Measurements from ENCODE around the gene BLVRA. TPM values are rescaled to one million over a fixed set of nuclear protein-coding genes. Genes with fewer than 3 reads are reported as not detected.
"Not testable (repeated sequence)": the region's sequence is repeated elsewhere in the genome, so short reads cannot be mapped to it uniquely, and the experiment has no call there.

BLVRA gene
- total RNA-seq, 1 donor from 2014 or later, result 39.9 TPM

DNA sequence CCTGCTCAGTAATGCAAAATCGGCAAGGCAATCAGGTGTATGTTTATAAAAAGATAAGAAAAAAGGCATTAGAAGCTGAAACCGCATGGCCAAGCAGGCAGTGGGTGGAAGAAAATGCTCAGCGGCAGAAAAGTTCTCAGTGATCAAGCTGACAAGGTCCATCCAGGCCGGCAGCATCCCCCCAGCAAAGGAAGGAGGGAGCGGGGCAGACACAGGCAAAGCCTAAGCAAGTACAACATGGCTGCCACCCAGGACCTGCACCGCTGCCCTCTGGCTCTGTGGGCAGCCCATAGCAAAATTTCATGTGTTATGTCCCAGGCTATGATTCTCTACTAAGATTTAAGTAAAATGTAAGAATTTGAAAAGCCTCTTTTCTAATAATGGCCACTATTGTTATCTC, 65.5 kb downstream of the BLVRA start:
- H3K27me3 Mint-ChIP-seq, result peaks cover 62% of the 10 kb centered on the region
- no peak for DNase-seq

DNA sequence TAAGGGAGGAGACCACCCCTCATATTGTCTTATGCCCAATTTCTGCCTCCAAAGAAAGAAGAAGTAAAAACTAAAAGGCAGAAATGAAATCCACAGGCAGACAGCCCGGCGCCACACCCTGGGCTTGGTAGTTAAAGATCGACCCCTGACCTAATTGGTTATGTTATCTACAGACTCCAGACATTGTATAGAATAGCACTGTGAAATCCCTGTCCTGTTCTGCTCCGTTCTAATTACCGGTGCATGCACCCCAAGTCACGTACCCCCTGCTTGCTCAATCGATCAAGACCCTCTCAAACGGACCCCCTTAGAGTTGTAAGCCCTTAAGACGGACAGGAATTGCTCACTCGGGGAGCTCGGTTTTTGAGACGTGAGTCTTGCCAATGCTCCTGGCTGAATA, 66.0 kb downstream of the BLVRA start:
- DNase-seq; H3K27ac Mint-ChIP-seq; H3K9me3 Mint-ChIP-seq; H3K4me1 Mint-ChIP-seq; H3K4me3 Mint-ChIP-seq; intact Hi-C loops (cut with micrococcal nuclease); H3K36me3 Mint-ChIP-seq (ENCODE audit: low read depth): not testable (repeated sequence)
- peaks cover 64% of the 10 kb centered on the region for H3K27me3 Mint-ChIP-seq

More for the DNA sequence above, 65.5 kb downstream of the BLVRA start:
- intact Hi-C loops (cut with micrococcal nuclease), result no loop called here
- Mint-ChIP-seq H3K27ac (no peak overlapping the region), H3K4me3 (no peak overlapping the region), H3K4me1 (no peaks in the 10 kb centered on the region), H3K36me3 (ENCODE audit: low read depth) (no peaks in the 10 kb centered on the region), H3K9me3 (no peaks in the 10 kb centered on the region)

DNA sequence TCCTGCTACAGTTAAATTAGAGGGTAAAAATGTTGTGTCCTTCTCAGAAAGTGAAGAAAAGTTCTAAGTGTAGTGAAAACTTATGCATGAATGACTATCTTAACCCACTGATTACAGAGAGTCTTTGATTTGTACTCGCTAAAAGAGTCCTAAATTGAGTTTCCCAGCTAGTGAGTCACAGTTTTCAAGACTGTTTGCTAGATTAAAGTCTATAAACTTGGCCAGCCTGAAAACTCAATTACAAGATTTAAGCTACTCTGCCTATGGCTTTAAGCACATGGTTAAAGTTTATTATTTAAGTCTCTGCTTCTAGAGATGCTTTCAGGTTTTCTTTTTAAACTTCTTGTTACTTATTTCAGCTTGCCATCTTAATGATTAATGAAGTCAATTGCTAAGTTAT, 66.5 kb downstream of the BLVRA start:
- H3K27me3 Mint-ChIP-seq, result peaks cover 60% of the 10 kb centered on the region
- H3K4me3 Mint-ChIP-seq, result no peak overlapping the region
- no peaks in the 10 kb centered on the region for H3K9me3 Mint-ChIP-seq
- no peak for DNase-seq
- no peaks in the 10 kb centered on the region for H3K4me1 Mint-ChIP-seq
- no peak overlapping the region for H3K27ac Mint-ChIP-seq
- intact Hi-C loops (cut with micrococcal nuclease), result no loop called here
- H3K36me3 Mint-ChIP-seq (ENCODE audit: low read depth), result no peaks in the 10 kb centered on the region

DNA sequence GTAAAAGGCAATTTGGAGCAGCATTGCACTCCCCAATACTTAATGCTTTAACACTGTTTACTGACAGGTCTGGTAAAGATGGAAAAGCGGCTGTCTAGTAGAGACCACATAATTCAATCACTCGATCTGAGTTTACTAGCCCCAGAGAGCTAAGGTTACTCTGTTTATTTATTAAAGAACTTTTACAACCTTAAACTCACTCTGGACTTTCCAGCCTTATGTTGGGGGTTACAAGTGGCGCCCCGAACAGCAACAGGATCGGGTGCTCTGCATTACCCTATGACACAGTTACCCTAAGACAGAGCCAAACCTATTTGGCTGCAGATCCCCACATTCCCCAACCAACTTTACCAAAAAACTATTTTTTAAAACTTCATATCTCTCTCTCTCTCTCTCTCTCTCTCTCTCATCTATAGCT, 66.9 kb downstream of the BLVRA start:
- H3K4me3 Mint-ChIP-seq, result no peak overlapping the region
- no peaks in the 10 kb centered on the region for H3K36me3 Mint-ChIP-seq (ENCODE audit: low read depth)
- H3K27ac Mint-ChIP-seq, result no peak overlapping the region
- DNase-seq, result no peak
- H3K27me3 Mint-ChIP-seq, result peaks cover 57% of the 10 kb centered on the region
- intact Hi-C loops (cut with micrococcal nuclease), result no loop called here
- no peaks in the 10 kb centered on the region for H3K9me3 Mint-ChIP-seq
- no peaks in the 10 kb centered on the region for H3K4me1 Mint-ChIP-seq

DNA sequence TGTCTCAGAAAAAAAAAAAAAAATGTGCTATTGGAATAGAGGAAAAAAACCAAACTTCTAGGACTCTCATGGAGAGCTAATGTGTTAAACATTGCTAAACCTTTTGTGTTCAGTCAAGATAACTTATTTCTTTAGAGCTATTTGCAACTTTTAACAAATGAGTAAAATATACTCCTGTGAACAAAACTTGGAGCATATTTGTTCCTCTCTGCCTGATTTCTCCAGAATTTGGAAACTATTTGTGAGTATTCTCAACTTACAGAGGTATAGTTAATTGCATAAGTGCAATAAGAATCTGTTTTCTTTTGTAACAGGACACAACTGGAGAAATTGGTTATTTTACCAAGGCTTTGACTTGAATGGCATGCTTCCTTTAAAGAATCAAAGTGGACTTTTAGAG, 72.4 kb downstream of the BLVRA start:
- H3K36me3 Mint-ChIP-seq (ENCODE audit: low read depth); H3K4me3 Mint-ChIP-seq: not testable (repeated sequence)

DNA sequence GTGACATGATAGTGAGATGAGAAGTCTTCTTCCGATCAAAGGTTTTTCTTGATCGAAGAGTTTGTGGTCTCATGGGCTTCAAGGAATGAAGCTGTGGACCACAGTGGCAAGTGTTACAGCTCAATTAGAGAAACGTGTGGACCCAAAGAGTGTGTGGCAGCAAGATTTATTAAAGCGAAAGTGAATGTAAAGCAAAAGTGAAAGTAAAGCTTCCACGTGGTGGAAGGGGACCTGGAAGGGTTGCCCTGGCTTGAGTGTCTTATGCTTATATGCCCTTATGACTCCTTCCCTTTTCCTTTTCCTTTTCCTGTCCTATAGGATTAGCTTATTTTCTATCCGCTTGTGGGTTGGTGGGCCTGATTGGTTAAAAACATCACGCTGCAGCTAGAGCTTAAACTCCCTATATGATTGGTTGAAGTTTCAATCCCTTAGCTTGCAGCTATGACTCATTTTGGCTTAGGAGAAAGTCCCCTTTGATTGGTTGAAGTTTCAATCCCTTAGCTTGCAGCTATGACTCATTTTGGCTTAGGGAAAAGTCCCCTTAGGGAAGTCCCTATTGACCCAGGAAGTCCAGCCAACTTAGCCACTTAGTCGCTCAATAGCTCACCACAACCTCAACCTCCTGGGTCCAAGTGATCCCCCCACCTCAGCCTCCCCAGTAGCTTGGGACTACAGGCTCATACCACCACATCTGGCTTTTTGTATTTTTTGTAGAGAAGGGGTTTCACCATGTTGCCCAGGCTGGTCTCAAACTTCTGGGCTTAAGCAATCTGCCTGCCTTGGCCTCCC, 76.2 kb downstream of the BLVRA start:
- peaks cover 5% of the 10 kb centered on the region for H3K36me3 Mint-ChIP-seq (ENCODE audit: low read depth)
- intact Hi-C loops (cut with micrococcal nuclease), result loop anchor here (2.0 to 10.0 kb wide), 7 partner anchors 34 to 1892 kb away; partner anchors contain the start of genes BLVRA and MRPS24
- peak overlapping the region; percentile 73 for H3K4me3 Mint-ChIP-seq

More for the DNA sequence above, 72.4 kb downstream of the BLVRA start:
- not testable (repeated sequence) for H3K27ac Mint-ChIP-seq, H3K4me1 Mint-ChIP-seq, H3K9me3 Mint-ChIP-seq, DNase-seq
- intact Hi-C loops (cut with micrococcal nuclease), result loop anchor here (10.0 kb wide), 1 partner anchor 516 kb away; no protein-coding TSS in a partner anchor
- H3K27me3 Mint-ChIP-seq, result peaks cover 24% of the 10 kb centered on the region

DNA sequence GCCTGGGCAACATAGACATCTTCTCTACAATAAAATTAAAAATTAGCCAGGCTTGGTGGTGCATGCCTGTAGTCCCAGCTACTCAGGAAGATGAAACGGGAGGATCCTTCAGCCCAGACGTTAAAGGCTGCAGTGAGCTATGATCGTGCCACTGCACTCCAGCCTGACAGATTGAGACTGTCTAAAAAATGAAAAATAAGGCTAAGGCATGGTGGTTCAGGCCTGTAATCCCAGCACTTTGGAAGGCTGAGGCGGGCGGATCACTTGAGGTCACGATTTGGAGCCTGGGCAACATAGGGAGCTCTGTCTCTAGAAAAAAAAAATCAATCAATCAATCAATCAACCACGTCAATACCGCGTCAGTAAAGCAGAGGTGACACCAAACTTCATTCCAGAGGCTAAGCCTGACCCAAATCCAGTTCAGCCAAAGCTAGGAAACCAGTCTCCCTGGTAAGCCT, 79.8 kb downstream of the BLVRA start:
- no peak overlapping the region for H3K27ac Mint-ChIP-seq
- H3K36me3 Mint-ChIP-seq (ENCODE audit: low read depth), result peaks cover 5% of the 10 kb centered on the region
- no peak for DNase-seq
- H3K9me3 Mint-ChIP-seq, result peaks cover 7% of the 10 kb centered on the region
- H3K4me3 Mint-ChIP-seq, result no peak overlapping the region
- H3K4me1 Mint-ChIP-seq, result peaks cover 12% of the 10 kb centered on the region
- intact Hi-C loops (cut with micrococcal nuclease), result loop anchor here (2.0 to 10.0 kb wide), 4 partner anchors 109 to 1896 kb away; partner anchors contain the start of gene COA1
- H3K27me3 Mint-ChIP-seq, result peaks cover 14% of the 10 kb centered on the region

More for the DNA sequence above, 76.2 kb downstream of the BLVRA start:
- peak overlapping the region; percentile 88 for H3K27ac Mint-ChIP-seq
- peaks cover 6% of the 10 kb centered on the region for H3K27me3 Mint-ChIP-seq
- H3K4me1 Mint-ChIP-seq, result peaks cover 12% of the 10 kb centered on the region
- DNase-seq, result peak; percentile 79
- peaks cover 7% of the 10 kb centered on the region for H3K9me3 Mint-ChIP-seq

DNA sequence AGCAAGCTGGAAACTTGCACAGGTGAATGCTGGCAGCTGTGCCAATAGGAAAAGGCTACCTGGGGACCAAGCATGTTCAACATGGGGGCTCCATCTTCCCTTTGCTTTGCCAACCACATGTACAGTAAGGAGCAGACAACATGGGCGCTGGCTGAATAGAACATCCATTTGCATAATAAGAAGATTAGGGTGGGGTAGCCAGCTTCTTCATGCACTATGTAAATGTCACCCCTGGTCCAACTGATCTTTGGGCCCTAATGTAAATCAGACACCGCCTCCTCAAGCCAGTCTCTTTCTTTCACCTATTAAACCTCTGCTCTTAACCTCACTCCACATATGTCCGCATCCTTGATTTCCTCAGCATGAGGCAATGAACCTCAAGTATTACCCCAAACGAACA, 84.8 kb downstream of the BLVRA start:
- H3K27me3 Mint-ChIP-seq, result peaks cover 19% of the 10 kb centered on the region
- H3K36me3 Mint-ChIP-seq (ENCODE audit: low read depth), result no peaks in the 10 kb centered on the region
- intact Hi-C loops (cut with micrococcal nuclease), result no loop called here
- no peak for DNase-seq
- H3K4me3 Mint-ChIP-seq, result no peak overlapping the region
- H3K9me3 Mint-ChIP-seq, result no peaks in the 10 kb centered on the region
- no peak overlapping the region for H3K27ac Mint-ChIP-seq
- H3K4me1 Mint-ChIP-seq, result peaks cover 5% of the 10 kb centered on the region

DNA sequence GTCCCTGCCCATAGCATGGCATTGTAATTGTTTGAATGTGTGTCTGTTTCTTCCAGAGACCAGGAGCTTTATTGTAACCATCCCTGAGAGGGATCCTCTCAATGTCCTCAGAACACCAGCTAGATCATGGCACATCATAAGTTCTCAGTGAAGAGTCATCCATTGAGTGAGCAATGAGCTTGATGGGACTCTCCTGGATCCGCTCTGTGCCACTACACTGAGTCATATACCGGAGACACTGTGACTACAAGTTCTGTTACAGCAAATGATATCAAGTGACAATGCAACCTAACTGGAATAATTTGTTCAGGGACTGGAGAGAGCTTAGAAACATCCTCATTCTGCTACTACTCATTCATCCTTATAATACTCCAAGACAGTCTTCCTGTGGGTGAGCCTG, 85.8 kb downstream of the BLVRA start:
- Mint-ChIP-seq H3K36me3 (ENCODE audit: low read depth) (no peaks in the 10 kb centered on the region), H3K4me1 (no peaks in the 10 kb centered on the region), H3K9me3 (no peaks in the 10 kb centered on the region), H3K27ac (no peak overlapping the region), H3K27me3 (peaks cover 16% of the 10 kb centered on the region), H3K4me3 (no peak overlapping the region)
- intact Hi-C loops (cut with micrococcal nuclease), result no loop called here
- no peak for DNase-seq

DNA sequence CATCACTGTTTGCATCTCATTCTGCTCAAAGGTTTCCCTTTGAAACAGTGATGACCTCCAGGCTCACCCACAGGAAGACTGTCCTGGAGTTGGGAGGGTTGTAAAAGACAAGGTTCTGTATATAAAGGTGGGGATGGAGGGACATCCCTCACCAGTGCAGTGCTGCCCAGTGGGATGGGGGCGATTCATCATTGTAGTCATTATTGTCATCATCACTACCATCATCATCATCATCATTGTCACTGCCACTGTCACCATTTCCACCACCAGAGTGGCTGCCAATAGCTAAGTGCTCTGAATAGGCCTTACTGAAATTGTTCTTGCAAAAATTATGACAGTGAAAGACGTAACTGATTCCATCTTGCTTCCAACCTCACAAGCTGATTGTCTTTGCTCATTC, 86.2 kb downstream of the BLVRA start:
- no peak for DNase-seq
- H3K4me3 Mint-ChIP-seq, result no peak overlapping the region
- no peaks in the 10 kb centered on the region for H3K4me1 Mint-ChIP-seq
- peaks cover 16% of the 10 kb centered on the region for H3K27me3 Mint-ChIP-seq
- H3K9me3 Mint-ChIP-seq, result no peaks in the 10 kb centered on the region
- H3K27ac Mint-ChIP-seq, result no peak overlapping the region
- H3K36me3 Mint-ChIP-seq (ENCODE audit: low read depth), result no peaks in the 10 kb centered on the region
- intact Hi-C loops (cut with micrococcal nuclease), result no loop called here

DNA sequence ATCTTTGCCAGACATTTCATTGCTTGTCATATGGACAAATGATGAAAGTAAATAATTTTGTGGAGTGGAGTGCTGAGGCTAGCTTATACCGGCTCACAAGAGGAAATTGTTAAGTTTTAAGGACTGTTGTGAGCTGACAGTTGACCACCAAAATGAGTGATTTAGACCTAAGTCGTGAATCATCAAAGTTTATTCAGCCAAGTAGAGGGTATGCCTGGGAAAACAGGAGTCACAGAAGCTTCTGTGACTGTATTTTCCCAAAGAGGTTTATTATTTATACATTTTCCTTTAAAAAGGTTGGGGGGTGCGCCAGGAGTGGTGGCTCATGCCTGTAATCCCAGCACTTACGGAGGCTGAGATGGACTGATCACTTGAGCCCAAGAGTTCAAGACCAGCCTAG, 89.0 kb downstream of the BLVRA start:
- Mint-ChIP-seq H3K4me1 (no peaks in the 10 kb centered on the region), H3K27ac (no peak overlapping the region), H3K36me3 (ENCODE audit: low read depth) (no peaks in the 10 kb centered on the region), H3K27me3 (peaks cover 11% of the 10 kb centered on the region), H3K4me3 (no peak overlapping the region), H3K9me3 (no peaks in the 10 kb centered on the region)
- intact Hi-C loops (cut with micrococcal nuclease), result no loop called here
- no peak for DNase-seq

DNA sequence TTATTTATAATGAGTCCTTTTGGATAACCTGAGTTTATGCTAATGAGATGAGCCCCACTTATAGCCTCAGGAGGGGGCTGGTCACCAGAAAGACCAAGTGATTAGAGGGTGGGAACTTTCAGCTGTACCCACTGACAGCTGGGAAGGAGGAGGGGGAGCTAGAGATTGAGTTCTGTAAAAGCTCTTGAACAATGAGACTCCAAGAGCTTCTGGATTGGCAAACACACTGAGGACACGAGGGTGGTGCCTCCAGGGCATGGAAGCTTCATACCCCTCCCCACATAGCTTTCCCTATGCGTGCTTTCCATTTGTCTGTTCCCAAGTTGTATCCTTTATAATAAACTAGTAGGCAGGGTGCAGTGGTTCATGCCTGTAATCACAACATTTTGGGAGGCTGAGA, 90.6 kb downstream of the BLVRA start:
- Mint-ChIP-seq H3K4me3 (no peak overlapping the region), H3K27me3 (peaks cover 11% of the 10 kb centered on the region), H3K4me1 (no peaks in the 10 kb centered on the region), H3K36me3 (ENCODE audit: low read depth) (no peaks in the 10 kb centered on the region), H3K9me3 (no peaks in the 10 kb centered on the region), H3K27ac (no peak overlapping the region)
- no peak for DNase-seq
- intact Hi-C loops (cut with micrococcal nuclease), result no loop called here

DNA sequence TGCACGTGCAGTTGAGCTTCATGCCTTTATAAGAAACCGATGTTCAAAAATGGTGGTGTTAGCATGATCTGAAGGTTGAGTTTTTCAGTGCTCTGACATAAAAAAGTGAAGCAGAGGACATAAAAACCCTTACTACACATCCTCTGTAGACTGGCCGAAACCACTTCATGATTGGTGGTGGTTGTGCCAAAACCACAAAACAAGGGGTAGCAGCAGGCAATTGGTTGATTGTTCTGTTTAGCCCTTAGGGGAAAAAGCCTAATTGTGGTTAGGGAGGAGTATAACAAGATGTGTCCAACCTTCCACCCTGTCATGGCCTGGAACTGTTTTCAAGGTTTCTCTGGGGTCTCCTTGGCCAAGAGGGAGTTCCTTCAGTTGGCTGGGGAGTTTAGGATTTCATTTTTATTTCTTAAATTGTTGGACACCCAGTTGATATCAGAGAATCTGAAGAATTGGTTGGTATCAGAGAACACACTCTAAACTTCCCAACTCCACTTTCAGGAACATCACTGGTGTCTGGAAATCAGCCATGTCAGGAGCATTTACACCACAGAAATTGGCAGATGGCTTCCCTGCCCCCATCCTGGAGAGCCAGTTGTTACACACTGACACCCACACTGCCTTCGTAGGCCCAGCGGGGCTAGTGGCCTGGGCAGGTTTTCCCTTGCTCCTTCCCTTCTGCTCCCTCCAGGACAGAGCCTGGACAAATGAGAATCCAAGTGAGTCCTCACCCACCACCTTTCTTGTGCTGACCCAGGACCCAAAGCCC, 92.1 kb downstream of the BLVRA start:
- intact Hi-C loops (cut with micrococcal nuclease), result no loop called here
- DNase-seq, result no peak
- no peaks in the 10 kb centered on the region for H3K9me3 Mint-ChIP-seq
- H3K27me3 Mint-ChIP-seq, result peaks cover 11% of the 10 kb centered on the region
- H3K4me1 Mint-ChIP-seq, result no peaks in the 10 kb centered on the region
- H3K36me3 Mint-ChIP-seq (ENCODE audit: low read depth), result no peaks in the 10 kb centered on the region
- no peak overlapping the region for H3K27ac Mint-ChIP-seq
- no peak overlapping the region for H3K4me3 Mint-ChIP-seq

DNA sequence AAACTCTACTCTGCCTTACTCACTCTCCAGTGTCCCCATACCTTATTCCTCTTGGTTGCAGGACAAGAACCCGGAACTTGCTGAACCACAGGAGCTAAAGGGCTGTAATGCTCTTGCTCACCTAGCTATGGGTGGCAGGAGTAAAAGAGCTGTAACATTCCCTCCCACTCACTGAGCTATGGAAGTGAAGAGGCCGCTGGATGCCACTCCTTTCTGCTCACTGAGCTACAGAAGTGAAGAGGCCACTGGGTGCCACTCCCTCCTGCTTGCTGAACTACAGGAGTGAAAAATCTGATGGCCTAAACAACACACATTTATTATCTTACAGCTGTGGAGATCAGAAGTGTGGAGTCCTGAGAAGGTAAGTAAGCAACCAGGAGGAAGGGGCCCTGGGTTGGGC, 93.3 kb downstream of the BLVRA start:
- DNase-seq, result no peak
- H3K9me3 Mint-ChIP-seq, result no peaks in the 10 kb centered on the region
- H3K4me3 Mint-ChIP-seq, result no peak overlapping the region
- intact Hi-C loops (cut with micrococcal nuclease), result no loop called here
- no peak overlapping the region for H3K27ac Mint-ChIP-seq
- H3K36me3 Mint-ChIP-seq (ENCODE audit: low read depth), result no peaks in the 10 kb centered on the region
- peaks cover 11% of the 10 kb centered on the region for H3K27me3 Mint-ChIP-seq
- no peaks in the 10 kb centered on the region for H3K4me1 Mint-ChIP-seq

All from activated CD4-positive, alpha-beta T cell treated with anti-CD3 and anti-CD28 coated beads, Interleukin-2, amount 10 ng/mL, durations not matched to agents 24 days and 14 days (primary cell).